ENCODE results near the gene MRPL40. TPM values are rescaled to one million over a fixed set of nuclear protein-coding genes. Genes with fewer than 3 reads are reported as not detected.
"Not testable (repeated sequence)": the region's sequence is repeated elsewhere in the genome, so short reads cannot be mapped to it uniquely, and the experiment has no call there.

MRPL40 gene
- polyA plus RNA-seq, 4 donors, result 30.8 to 50.0 (median 44.3) TPM

GRCh38 chr22:19436444-19437161, 4.3 kb downstream of the MRPL40 start:
- not testable (repeated sequence) for DNase-seq (ENCODE audit: low read depth in 4 of 4, low spot score in 3 of 4)

- no peak for DNase-seq (ENCODE audit: low read depth in 4 of 4, low spot score in 3 of 4)
Measured at GRCh38 chr22:19438298-19438697, 6.0 kb downstream of the MRPL40 start.

- no peak for DNase-seq (ENCODE audit: low read depth in 4 of 4, low spot score in 3 of 4)
Measured at GRCh38 chr22:19440411-19441195, 8.3 kb downstream of the MRPL40 start.

GRCh38 chr22:19442166-19442565, 9.8 kb downstream of the MRPL40 start:
- no peak for DNase-seq (ENCODE audit: low read depth in 4 of 4, low spot score in 3 of 4)

GRCh38 chr22:19443544-19444211, 11.3 kb downstream of the MRPL40 start:
- DNase-seq (ENCODE audit: low read depth in 4 of 4, low spot score in 3 of 4), result no peak

- not testable (repeated sequence) for DNase-seq (ENCODE audit: low read depth in 4 of 4, low spot score in 3 of 4)
Measured at GRCh38 chr22:19445279-19445982, 13.1 kb downstream of the MRPL40 start.

GRCh38 chr22:19446603-19447329, 14.4 kb downstream of the MRPL40 start:
- DNase-seq (ENCODE audit: low read depth in 4 of 4, low spot score in 3 of 4), result no peak

- DNase-seq (ENCODE audit: low read depth in 4 of 4, low spot score in 3 of 4), result peak; percentile 76 to 88 (median 81)
Measured at GRCh38 chr22:19447330-19448075, 15.2 kb downstream of the MRPL40 start, which contains the start of gene C22orf39. Gene C22orf39 (minus strand): TSS chr22:19447711. CDS start chr22:19447688, 23 bp downstream.

GRCh38 chr22:19448076-19448607, 15.8 kb downstream of the MRPL40 start:
- no peak for DNase-seq (ENCODE audit: low read depth in 4 of 4, low spot score in 3 of 4)

GRCh38 chr22:19448739-19449421, 16.5 kb downstream of the MRPL40 start:
- DNase-seq (ENCODE audit: low read depth in 4 of 4, low spot score in 3 of 4), result no peak

- no peak for DNase-seq (ENCODE audit: low read depth in 4 of 4, low spot score in 3 of 4)
Measured at GRCh38 chr22:19449422-19449767, 17.1 kb downstream of the MRPL40 start.

GRCh38 chr22:19450363-19451175, 18.2 kb downstream of the MRPL40 start:
- no peak for DNase-seq (ENCODE audit: low read depth in 4 of 4, low spot score in 3 of 4)

- no peak for DNase-seq (ENCODE audit: low read depth in 4 of 4, low spot score in 3 of 4)
Measured at GRCh38 chr22:19451570-19451969, 19.2 kb downstream of the MRPL40 start.

- DNase-seq (ENCODE audit: low read depth in 4 of 4, low spot score in 3 of 4), result no peak
Measured at GRCh38 chr22:19453718-19454117, 21.4 kb downstream of the MRPL40 start.

- DNase-seq (ENCODE audit: low read depth in 4 of 4, low spot score in 3 of 4), result no peak
Measured at GRCh38 chr22:19454156-19454555, 21.8 kb downstream of the MRPL40 start.

- DNase-seq (ENCODE audit: low read depth in 4 of 4, low spot score in 3 of 4), result no peak
Measured at GRCh38 chr22:19455033-19455432, 22.7 kb downstream of the MRPL40 start.

GRCh38 chr22:19455585-19456370, 23.4 kb downstream of the MRPL40 start:
- no peak for DNase-seq (ENCODE audit: low read depth in 4 of 4, low spot score in 3 of 4)
